ENCODE results near the gene PHF24.
"Not testable (repeated sequence)": the region's sequence is repeated elsewhere in the genome, so short reads cannot be mapped to it uniquely, and the experiment has no call there.

The PHF24 gene

DNA sequence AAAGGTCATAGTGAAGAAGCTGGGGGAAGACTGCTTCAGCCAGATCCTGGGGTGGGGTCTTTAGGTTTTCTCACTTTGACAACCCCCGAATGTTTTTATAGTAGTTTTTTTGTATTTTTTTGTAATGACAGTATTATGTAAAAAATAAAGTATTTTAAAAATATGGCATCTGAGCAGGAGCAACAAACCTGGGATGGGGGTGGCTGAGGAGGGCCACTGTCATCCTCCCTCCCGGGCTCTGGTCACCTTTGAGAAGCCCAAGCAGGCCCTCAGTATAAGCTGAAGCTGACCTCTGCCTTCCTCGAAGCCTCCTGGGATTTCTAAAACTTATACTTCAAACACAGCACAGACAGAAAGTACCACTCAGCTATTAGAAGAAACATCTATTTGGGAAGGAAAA, 40.2 kb downstream of the PHF24 start:
- no peak for DNase-seq

GRCh38 chr9:34999576-34999975, 41.5 kb downstream of the PHF24 start:
- no peak for DNase-seq

DNA sequence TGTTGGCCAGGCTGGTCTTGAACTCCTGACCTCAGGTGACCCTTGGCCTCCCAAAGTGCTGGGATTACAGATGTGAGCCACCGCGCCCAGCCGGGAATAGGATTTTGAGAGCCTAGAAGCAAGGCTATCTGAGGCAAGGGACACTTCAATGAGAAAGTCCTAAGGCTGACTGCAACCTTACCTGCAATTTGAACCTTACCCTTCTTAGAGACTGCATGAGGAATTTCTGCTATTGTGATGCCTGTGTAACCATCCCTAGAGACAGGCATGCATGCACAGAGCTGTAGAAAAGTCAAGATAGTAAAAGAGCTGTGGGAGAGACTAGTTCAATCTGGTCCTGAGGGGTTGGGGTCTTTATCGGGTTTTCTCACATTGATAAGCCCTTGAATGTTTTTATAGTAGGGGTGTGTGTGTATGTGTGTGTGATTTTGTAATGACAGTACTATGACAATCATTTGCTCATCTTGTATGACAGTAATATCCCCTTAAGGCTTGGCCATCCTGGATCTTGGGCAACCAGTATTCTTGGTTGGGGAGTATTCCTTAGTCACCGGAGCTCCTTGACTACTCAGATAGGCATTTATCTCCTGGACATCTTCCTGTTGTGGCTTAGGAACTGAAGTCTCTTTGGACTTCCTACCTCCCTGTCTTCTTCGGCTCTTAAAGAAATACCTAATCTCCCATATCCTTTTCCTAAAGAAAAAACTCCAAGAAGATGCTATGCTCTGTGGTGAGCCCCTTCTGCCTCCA, 42.6 kb downstream of the PHF24 start:
- DNase-seq = no peak

DNA sequence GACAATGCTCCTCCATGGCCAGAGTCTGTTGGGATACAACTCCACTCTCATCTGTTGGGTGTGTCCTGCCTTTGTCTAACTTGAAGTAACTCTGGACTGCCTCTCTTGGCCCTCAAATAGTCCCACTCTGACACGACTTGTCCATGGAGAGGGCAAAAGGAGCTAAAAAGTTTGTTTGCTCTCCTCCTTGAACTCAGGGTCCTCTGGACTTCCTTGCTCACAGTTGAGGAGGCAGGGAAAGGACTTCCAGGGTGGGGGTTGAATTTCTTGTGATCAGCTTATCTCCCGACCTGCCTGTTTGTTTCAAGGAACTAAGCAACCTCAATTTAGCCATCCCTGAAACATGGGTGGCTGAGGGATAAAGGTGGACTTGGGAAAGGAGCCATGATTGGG, 43.2 kb downstream of the PHF24 start:
- DNase-seq = no peak

DNA sequence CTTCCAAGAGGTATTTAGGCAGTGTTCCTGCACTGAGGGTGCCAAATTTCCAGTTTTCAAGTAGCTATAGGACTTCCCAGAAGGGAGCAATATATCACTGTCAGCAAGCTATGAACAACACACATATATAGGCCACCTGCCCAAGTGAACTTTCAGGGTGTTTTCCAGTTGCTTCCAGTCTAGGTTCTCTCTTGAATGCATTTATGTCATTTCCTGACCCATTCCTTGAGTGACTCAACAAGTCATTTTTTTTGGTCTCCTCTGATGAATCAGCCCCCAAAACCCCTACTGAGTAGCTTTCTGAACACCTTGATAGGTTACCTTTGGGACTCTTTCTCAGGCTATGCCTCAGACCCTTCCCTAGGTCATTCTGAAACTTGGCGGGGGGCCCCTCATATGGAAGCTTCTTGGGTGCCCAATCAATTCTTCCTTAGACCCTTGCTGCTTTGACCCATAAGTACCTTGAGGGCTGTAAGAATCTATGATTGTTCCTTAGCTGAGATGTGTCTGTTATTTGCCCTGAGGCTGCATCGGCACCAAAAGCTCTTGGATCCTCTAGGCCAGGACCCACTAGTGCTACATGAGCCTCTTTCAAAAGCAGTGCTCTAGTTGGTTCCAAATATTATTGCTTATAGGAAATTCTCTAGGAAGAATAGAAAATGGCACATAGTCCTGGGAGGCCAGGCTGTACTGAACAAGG, 43.9 kb downstream of the PHF24 start:
- DNase-seq = no peak

DNA sequence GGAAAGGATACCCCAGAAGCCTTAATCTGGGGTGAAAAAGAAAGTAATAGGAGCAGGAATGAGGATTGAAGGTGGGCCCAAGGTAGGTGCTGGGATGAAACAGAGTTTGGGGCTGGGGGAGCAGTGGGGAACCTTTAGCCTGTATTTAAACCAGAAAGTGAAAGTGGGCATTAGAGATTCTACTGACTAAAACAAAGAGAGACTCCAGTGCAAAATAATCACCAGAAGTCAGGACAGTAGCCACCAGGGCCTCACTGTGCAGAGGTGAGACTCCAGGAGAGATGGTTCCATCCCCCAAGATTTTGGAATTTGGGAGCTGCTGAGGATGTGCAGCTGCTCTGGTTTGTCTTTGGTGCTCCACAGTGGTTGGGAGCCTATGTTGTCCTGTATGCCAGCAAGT, 44.5 kb downstream of the PHF24 start:
- no peak for DNase-seq

- DNase-seq = not testable (repeated sequence)
Observed at GRCh38 chr9:35004299-35004698, 46.2 kb downstream of the PHF24 start.

GRCh38 chr9:35010351-35010958, 52.4 kb downstream of the PHF24 start:
- no peak for DNase-seq

- no peak for DNase-seq
Observed at GRCh38 chr9:35014517-35014916, 56.4 kb downstream of the PHF24 start.

GRCh38 chr9:35023443-35023842, 65.4 kb downstream of the PHF24 start:
- DNase-seq = not testable (repeated sequence)

DNA sequence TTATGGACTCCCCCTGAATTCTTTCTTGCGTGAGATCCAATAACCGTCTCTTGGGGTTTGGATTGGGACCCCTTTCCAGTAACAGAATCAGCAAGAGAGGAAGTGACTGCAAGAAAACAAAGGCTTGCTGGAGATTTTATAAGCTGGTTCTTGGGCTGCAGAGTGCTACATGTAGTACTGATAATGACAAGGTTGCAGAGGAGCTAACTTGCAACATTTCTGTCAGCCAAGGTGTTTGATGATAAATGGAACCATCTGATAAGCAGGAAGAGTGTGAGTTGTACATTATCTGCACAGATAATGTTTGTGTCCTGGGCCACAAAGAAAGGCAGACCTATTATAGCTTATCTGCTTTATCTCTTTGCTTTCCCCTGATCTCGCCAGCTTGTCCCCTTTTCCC, 68.6 kb downstream of the PHF24 start:
- DNase-seq = no peak

GRCh38 chr9:35027374-35027773, 69.3 kb downstream of the PHF24 start:
- DNase-seq = no peak

DNA sequence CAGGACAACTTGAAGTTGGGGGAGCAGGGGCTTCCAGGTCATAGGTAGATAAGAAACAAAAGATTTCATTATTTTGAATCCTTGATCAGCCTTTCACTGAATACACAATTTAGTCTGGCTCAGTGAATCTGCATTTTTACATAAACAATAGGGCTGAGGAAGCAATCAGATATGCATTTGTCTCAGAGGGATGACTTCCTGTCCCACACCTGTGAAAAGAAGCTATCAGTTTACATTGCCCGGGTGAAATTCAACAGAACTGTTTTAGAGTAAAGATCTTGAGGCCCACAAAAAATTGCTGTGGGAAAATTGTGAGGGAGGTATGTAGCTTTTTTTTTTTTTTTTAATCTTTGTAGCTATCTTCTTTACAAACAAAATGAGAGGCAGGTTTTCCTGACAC, 69.8 kb downstream of the PHF24 start:
- DNase-seq = no peak

GRCh38 chr9:35028341-35028740, 70.3 kb downstream of the PHF24 start:
- no peak for DNase-seq

- DNase-seq = no peak
Observed at GRCh38 chr9:35029241-35029640, 71.2 kb downstream of the PHF24 start.

- DNase-seq = no peak
Observed at GRCh38 chr9:35029852-35030251, 71.8 kb downstream of the PHF24 start.
